GM19351 (cell line): ENCODE results near the gene FA2H.
"Not testable (repeated sequence)": the region's sequence is repeated elsewhere in the genome, so short reads cannot be mapped to it uniquely, and the experiment has no call there.

Experiments used
- ATAC-seq: cut with Tn5 transposase; IDR thresholded peaks from one replicate; pipeline ENCODE4 v1.9.1; 2021; ENCODE audit warnings: mild to moderate bottlenecking, moderate library complexity; ENCODE audit not compliant: unreplicated experiment

The FA2H gene

DNA sequence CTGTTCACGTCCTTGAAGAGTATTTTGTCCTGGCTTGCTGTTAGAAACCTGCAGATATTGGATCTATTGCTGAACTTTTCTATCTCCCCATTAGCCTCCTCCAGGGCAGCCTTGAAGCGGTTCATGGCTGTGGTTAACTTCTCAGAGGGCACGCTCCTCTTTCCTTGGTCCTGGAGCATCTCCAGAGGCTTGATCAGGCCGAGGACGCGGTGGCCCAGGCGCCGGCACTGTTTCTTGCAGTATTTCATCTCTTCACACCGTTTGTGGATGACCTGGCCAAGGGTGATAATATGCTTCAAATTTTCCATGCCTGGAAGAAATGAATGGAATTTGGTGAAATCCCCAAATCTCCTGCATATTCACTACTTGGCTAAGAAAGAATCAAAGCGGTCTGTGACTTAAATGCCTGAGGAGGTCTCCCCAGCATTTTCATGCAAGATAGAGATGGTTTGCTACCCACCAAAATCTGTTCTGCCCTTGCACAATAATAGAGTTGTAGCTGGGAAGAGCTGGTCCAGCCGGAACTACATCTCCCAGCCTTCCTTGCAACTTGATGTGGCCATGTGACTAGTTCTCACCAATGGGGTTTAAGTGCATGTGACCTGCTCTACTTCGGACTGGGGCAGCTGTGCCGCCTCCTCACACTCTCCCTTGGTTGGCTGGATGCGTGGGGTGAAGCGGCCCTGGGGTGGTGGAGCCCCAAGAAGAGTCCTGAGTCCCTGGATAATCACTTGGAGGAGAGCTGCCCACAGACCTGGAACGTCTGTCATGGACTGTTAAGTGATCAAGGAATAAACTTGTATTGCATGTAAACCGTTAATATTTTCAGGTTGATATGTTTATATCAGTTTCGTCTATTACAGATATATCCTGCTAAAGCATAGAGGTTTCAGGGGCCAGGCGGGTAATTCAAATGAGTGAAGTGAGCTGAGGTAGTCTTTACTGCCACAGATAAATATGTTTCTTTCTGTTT lies 78.9 kb downstream of the FA2H start:
- ATAC-seq = peak; percentile 84

DNA sequence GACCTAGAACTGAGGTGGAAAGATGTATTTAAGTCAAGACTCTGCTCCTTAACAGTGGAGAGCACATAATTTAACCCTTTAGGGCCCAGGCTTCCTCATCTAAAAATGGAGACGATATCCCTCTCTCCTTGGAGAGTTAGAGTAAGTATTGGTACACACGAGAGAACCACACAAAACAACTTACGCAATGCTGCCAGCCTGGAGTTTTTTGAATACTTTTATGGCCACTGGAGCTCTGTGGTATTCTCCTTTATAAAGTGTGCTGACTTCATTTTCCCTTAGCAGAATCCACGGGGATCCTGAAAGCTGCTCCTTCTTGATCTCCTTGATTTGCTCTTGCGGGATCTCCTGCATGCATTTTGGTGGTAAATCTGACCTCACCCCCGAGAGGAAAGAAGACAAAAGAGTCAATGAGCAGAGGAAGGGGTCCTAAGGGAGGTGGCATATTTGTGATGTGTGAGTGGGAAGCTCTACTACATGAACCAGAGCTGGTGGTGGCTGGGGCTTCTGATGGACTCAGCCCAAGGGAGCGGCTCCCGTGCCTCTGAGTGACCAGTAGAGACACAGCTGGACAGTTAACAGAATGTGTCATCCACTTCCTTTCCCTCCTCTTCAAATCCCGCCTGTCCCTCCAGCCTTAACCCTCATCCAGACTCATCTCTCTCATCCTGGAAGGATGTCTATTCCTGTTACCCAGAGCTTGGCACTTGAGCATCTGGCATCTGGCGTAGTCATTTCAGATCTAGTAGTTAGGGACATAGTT lies 83.3 kb downstream of the FA2H start:
- no peak for ATAC-seq

DNA sequence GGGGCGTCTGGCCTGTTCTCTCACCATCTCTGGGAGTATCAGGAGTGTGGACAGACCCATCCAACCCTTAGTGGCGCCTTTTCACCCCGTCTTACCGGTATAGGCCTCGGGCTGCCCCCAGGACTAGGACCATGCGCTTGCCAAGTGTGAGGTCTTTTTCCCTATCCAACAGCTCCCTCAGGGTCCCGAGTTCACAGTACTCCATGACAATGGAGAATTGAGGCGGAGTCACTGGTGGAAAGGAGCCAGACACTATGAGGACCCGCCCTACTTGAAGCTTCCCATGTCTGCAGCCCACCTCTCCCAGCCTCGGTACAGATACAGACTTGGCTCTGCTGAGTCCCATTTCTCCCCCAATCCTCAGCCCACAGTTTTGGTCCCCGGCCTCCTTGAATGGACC lies 92.1 kb downstream of the FA2H start:
- ATAC-seq = no peak

DNA sequence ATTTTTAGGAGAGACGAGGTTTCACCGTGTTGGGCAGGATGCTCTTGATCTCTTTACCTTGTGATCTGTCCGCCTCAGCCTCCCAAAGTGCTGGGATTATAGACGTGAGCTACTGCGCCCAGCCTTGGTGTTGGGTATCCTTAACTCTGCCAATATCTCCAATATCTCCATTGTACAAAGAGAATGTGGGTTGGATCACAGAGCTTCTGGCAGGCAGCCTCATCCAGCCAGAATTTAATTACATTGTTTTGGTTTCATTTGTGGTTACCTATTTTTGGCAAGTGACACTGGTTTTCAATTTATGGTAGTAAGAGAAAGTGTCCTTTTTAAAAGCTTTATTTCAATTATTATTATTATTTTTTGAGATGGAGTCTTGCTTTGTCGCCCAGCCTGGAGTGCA lies 93.9 kb downstream of the FA2H start:
- no peak for ATAC-seq

DNA sequence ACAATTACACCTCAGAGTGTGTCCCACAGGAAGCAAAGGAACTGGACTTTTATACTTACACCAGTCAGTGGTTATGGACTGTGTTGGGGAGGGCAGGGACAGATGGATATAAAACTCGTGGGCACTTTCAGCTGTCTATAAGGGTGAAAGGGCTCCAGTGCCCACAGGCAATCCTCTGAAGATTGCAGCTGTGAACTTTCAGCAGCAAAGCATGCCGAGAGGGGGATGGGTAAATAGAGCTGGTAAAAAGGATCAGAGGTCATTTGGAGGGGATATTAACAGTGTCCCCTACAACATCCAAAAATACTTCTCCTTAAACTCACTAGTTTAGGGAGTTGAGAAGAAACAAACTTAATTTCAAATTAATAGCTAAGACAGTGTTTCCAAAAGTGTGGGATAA lies 94.6 kb downstream of the FA2H start:
- ATAC-seq = no peak

DNA sequence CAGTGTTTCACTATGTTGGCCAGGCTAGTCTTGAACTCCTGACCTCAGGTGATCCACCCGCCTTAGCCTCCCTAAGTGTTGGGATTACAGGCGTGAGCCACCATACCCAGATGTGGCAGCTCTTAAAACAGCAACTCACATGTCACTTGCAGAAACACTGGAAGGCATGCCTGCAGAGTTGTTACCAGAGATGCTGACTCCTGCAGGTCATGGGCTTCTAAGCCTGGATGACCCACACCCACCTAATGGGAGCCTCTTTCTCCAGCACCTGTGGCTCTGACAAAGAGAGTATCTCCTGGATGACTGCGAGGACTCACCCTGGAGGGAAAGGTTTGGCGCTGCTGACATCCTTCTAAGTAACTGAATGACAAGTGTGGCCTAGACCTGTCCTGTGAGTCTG lies 96.8 kb downstream of the FA2H start:
- ATAC-seq = no peak

DNA sequence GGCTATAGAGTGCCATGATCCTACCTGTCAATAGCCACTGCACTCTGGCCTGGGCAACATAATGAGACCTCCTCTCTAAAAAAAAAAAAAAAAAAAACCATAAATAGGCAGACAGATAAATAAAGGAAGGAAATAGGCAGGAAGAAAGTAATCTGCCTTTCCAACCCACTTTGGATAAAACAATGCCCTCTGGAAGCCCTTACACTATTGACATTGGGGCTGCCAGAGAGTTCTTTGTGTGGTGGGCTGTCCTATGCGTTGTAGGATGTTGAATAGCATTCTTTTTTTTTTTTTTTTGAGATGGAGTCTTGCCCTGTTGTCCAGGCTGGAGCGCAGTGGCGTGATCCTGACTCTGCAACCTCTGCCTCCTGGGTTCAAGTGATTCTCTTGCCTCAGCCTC lies 100.7 kb downstream of the FA2H start:
- no peak for ATAC-seq

DNA sequence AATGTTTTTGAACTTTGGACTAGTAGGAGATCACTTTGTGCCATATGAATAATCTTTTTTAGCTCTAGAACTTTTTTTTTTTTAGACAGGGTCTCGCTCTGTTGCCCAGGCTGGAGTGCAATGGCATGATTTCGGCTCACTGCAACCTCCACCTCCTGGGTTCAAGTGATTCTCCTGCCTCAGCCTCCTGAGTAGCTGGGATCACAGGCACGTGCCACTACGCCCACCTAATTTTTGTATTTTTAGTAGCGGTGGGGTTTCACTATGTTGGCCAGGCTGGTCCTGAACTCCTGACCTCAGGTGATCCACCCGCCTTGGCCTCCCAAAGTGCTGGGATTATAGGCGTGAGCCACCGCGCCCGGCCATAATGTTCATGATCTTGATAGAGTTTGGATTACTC lies 105.7 kb downstream of the FA2H start:
- ATAC-seq = not testable (repeated sequence)

DNA sequence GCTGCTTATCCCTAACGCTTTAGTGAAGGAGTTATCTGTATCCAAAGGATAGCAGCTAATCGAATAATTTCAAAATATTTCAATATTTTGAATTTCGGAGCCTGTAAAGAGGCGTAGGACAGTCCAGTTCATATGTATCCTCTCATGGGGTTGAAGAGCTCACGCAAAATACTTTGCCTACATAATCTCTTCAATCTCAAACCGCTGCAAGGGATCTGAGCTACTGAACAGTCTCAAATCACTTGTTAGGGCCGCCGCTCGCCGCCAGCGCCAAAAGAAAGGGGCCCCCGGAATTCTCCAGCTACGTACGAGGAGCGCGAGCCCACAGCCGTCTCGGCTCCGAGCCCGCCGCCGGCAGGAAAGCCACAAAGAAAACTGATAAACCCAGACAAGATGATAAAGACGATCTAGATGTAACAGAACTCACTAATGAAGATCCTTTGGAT lies 107.3 kb downstream of the FA2H start:
- ATAC-seq = no peak

DNA sequence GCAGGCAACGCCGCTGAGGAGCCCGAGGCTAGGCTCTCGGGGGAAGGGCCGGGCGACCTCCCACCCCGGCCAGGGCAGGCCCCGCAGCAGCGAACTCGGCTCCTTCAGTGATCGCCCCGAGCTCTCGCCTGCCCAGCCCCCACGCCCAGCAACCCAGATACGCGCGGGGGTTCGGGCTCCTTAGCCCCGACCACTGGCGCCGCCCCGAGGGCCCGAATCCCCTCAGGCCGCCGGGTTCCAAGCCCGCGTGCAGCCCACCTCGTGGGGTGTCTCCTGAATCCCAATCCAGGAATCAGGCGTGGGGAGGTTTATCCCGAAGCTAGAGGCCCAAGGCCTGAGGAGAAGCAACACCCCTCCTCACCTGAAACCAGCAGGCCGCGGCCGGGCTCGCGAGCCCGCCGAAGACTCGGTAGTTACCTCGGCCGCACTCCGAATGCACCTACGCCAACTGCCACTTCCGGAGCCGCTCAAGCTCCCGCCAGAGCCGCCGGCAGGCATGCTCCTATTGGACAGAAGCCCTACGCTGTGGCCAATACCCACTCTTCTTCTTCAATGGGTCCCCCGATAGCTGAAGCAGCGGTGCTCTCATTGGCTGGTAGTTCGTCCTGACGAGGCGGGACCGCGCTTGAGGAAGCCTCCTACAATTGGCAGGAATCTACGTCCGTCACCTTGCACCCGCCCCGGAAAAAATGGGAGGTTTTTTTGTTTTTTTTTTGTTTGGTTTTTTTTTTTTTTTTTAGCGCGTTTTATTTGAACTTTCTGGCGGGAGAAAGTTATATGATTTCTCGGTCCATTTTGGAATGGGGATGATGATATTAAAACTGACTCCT lies 108.0 kb downstream of the FA2H start, which contains the start of gene RFWD3:
Gene RFWD3, minus strand, starts transcription at position 453 of the 830 bp plus-strand sequence. CDS start 5,428 bp downstream, outside the sequence.
- ATAC-seq = peak; percentile 100

DNA sequence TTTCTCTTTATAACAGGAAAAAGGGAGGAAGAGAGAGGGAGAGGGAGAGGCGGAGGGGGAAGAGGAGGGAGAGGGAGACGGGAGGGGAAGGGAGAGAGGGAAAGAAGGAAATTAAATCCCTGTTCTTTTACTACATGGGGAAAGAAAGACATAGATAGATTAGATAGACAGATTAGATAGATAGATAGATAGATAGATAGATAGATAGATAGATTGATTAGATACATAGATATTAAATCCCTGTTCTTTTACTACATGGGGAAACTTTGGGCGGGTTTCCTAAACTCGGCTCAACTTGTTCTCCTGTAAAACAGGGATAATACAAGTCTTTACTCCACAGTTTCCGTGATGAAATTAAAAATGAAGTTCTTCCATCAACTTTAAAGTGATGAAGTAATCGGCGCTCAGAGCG lies 108.6 kb downstream of the FA2H start:
- no peak for ATAC-seq
